ENCODE data around the gene KCNAB1.
"Not testable (repeated sequence)": the region's sequence is repeated elsewhere in the genome, so short reads cannot be mapped to it uniquely, and the experiment has no call there.

Gene KCNAB1

DNA sequence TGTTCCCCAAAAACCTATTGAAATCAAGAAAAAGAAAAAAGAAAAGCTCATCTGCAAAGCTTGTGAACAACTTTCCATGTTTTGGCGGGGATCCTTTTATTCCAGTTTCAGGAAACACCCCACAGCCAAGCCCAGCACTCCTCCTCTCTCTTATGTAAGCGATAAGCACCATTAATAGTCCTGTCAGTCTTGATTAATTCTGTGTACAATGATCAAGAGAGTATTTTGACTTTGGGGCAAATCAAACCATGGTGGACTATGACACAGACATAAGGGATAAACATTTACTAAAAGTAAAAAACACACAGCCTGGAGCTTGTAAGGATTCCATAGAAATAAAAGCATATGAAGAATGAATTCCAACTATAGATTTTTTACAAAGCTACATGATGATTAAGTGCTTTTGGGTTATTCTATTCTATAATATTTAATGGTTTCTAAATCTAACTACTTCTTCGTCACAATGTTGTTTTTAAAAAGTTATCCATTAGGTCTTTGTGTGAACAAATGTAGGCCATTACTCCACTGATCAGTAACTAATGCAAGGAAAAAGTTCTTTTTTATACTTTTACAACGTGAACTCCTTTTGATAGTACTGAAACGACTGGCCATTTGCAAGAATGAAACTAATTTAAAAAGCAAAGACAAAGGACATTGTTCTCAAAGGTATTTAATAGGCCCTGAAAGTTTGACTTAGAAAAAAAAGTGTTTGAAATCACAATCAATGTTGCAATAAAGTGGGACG lies 106.5 kb downstream of the KCNAB1 start:
- TF ChIP-seq CTCF (IDR thresholded peaks at IDR 0.05), result no peak
- H3K36me3 ChIP-seq (ENCODE audit: control insufficient read depth, insufficient read depth, low read length), result no peaks in the 10 kb centered on the region
- H3K9me3 ChIP-seq (ENCODE audit: control insufficient read depth, low read length), result no peaks in the 10 kb centered on the region
- no peak overlapping the region for H3K27ac ChIP-seq
- no peaks in the 10 kb centered on the region for H3K79me2 ChIP-seq
- H3K27me3 ChIP-seq (ENCODE audit: control insufficient read depth, insufficient read depth, low read length), result no peaks in the 10 kb centered on the region
- H3K4me3 ChIP-seq (ENCODE audit: low read depth, low read length), result no peak overlapping the region
- no peak overlapping the region for H2AFZ ChIP-seq
- no peak overlapping the region for H3K9ac ChIP-seq
- H3K4me1 ChIP-seq, result no peaks in the 10 kb centered on the region
- H3K4me2 ChIP-seq (ENCODE audit: low read length), result no peak overlapping the region

DNA sequence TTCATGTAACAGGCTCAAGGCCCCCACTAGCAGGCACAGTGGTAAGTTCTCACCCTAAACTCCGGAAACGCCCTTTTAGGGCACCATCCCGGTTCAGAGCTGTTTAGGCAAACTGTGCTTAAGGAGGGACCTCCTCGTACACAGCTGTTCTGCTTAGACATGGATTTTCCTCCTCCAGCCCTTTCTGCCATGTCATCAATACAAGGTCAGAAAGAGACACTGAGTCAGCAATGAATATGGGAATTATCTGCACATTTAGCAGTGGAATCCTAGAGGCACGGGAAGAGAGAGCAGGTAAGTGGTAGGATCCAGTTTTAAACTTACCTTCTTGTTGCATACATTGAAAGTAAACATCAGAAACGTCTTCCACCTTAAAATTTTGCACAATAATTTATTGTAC lies 107.3 kb downstream of the KCNAB1 start:
- no peak overlapping the region for H3K27ac ChIP-seq
- no peak overlapping the region for H3K9ac ChIP-seq
- no peaks in the 10 kb centered on the region for H3K9me3 ChIP-seq (ENCODE audit: control insufficient read depth, low read length)
- no peak overlapping the region for H2AFZ ChIP-seq
- H3K79me2 ChIP-seq, result no peaks in the 10 kb centered on the region
- no peaks in the 10 kb centered on the region for H3K36me3 ChIP-seq (ENCODE audit: control insufficient read depth, insufficient read depth, low read length)
- no peak for TF ChIP-seq CTCF (IDR thresholded peaks at IDR 0.05)
- H3K27me3 ChIP-seq (ENCODE audit: control insufficient read depth, insufficient read depth, low read length), result no peaks in the 10 kb centered on the region
- no peak overlapping the region for H3K4me3 ChIP-seq (ENCODE audit: low read depth, low read length)
- H3K4me1 ChIP-seq, result no peaks in the 10 kb centered on the region
- H3K4me2 ChIP-seq (ENCODE audit: low read length), result no peak overlapping the region

GRCh38 chr3:156230278-156230900 lies 110.0 kb downstream of the KCNAB1 start:
- TF ChIP-seq CTCF (IDR thresholded peaks at IDR 0.05), result no peak
- H3K9ac ChIP-seq, result no peak overlapping the region

DNA sequence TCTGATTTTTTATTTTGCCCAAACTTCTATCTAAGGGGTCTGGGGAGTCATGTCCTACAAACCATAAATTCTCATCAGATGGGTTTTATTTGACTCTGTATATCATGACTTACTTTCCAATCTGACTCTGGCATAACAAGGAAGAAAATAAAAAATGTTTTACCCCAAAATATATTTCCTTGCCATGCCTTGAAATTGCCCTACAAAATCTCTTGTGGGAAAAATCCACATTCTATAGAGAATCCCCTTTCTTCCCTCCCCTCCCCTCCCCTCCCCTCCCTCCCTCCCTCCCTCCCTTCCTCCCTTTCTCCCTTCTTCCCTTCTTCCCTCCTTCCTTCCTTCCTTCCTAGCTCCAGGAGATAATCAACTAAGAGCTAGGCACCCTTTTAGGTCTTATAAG lies 110.8 kb downstream of the KCNAB1 start:
- not testable (repeated sequence) for H3K27me3 ChIP-seq (ENCODE audit: control insufficient read depth, insufficient read depth, low read length); H3K4me2 ChIP-seq (ENCODE audit: low read length); H3K27ac ChIP-seq; H3K9me3 ChIP-seq (ENCODE audit: control insufficient read depth, low read length); H3K36me3 ChIP-seq (ENCODE audit: control insufficient read depth, insufficient read depth, low read length); H3K9ac ChIP-seq; H3K79me2 ChIP-seq; H3K4me1 ChIP-seq; H2AFZ ChIP-seq; H3K4me3 ChIP-seq (ENCODE audit: low read depth, low read length)

More at GRCh38 chr3:156230278-156230900, 110.0 kb downstream of the KCNAB1 start:
- Histone ChIP-seq H2AFZ (no peak overlapping the region), H3K4me1 (no peaks in the 10 kb centered on the region), H3K79me2 (no peaks in the 10 kb centered on the region), H3K9me3 (ENCODE audit: control insufficient read depth, low read length) (no peaks in the 10 kb centered on the region), H3K27me3 (ENCODE audit: control insufficient read depth, insufficient read depth, low read length) (no peaks in the 10 kb centered on the region), H3K36me3 (ENCODE audit: control insufficient read depth, insufficient read depth, low read length) (no peaks in the 10 kb centered on the region), H3K4me2 (ENCODE audit: low read length) (no peak overlapping the region), H3K27ac (no peak overlapping the region), H3K4me3 (ENCODE audit: low read depth, low read length) (no peak overlapping the region)

DNA sequence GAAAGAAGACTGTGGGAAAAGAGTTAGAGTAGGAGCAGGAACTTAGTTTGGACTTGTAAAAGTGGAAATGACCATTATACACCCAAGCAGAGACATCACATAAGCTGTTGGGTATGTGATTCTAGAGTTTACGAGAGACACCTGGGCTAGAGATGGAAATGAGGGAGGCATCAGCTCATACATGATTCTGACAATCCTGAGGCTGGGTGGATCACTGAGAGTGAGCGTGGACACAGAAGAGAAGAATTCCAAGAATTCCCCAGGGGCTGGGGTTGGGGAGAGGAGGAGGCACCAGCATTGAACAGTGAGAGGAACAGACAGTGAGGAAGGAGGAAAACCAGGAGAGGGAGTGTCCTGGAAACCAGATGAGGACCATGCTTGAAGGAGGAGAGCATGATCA lies 113.5 kb downstream of the KCNAB1 start:
- H3K27me3 ChIP-seq (ENCODE audit: control insufficient read depth, insufficient read depth, low read length), result no peaks in the 10 kb centered on the region
- H3K79me2 ChIP-seq, result no peaks in the 10 kb centered on the region
- no peaks in the 10 kb centered on the region for H3K4me1 ChIP-seq
- no peak for TF ChIP-seq CTCF (IDR thresholded peaks at IDR 0.05)
- no peak overlapping the region for H3K9ac ChIP-seq
- H3K4me2 ChIP-seq (ENCODE audit: low read length), result no peak overlapping the region
- H3K9me3 ChIP-seq (ENCODE audit: control insufficient read depth, low read length), result peaks cover 2% of the 10 kb centered on the region
- no peak overlapping the region for H3K4me3 ChIP-seq (ENCODE audit: low read depth, low read length)
- H3K36me3 ChIP-seq (ENCODE audit: control insufficient read depth, insufficient read depth, low read length), result no peaks in the 10 kb centered on the region
- no peak overlapping the region for H2AFZ ChIP-seq
- no peak overlapping the region for H3K27ac ChIP-seq
